Upper lobe of left lung (tissue), 4 donors: ENCODE measurements around the gene GIMAP5.

Experiments used
- EP300 ChIP-seq, 4 donors: sonication (generic); formaldehyde crosslinking; IDR thresholded peaks; one replicate each; pipeline ENCODE4 v1.5.1; 2017; ENCODE audit warnings: antibody characterized with exemption in 4 of 4, control low read depth in 2 of 4
- POLR2A ChIP-seq, 4 donors: fragments of 450-650 bp; IDR thresholded peaks; one replicate each; pipeline ENCODE4 v1.5.1; 2016 to 2017; ENCODE audit warnings: antibody characterized with exemption in 4 of 4, mild to moderate bottlenecking in 2 of 4
- POLR2AphosphoS5 ChIP-seq, 2 donors: sonication (generic); formaldehyde crosslinking; IDR thresholded peaks; one replicate each; pipeline ENCODE4 v1.5.1; 2017; ENCODE audit warnings: antibody characterized with exemption in 2 of 2
- TF ChIP-seq, protein P1 (sequence below), 6 experiments: fragments of 450-650 bp in 4 of 6; fragments of 200-600 bp in 2 of 6; sonication (generic) in 2 of 6; IDR thresholded peaks; one replicate each; pipeline ENCODE4 v1.5.1; 2016 to 2019; ENCODE audit warnings: antibody characterized with exemption in 6 of 6

DNA sequence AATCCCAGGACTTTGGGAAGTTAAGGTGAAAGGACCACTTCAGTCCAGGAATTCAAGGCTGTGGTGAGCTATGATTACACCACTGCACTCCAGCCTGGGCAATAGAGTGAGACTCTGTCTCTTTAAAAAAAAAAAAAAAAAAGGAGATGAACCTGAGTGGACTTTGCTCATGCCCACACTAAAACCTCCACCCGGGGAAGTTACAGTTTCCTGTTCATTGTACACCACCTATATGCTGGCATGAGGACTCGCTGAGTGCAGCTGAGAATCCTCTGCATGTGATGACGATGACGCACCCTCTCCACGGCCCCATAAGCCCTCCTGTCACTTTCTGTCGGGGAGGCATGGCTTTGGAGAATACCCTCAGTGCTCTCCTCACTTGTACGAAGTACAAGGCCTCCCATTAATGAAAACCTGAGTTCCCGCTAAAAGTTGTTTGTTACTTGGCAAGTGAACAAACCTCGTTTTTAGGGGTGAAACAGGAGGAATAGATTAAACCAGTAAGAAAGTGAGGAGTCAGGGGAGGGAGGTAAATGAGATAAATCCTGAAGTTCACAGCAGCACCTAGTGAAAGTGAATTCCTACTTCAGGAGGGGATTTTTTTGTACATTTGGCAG lies 47.0 kb downstream of the GIMAP5 start:
- TF ChIP-seq POLR2AphosphoS5 (IDR thresholded peaks at IDR 0.05) (no peak), POLR2A (IDR thresholded peaks at IDR 0.05) (no peak), EP300 (IDR thresholded peaks at IDR 0.05) (no peak)
- TF ChIP-seq, protein P1, sequence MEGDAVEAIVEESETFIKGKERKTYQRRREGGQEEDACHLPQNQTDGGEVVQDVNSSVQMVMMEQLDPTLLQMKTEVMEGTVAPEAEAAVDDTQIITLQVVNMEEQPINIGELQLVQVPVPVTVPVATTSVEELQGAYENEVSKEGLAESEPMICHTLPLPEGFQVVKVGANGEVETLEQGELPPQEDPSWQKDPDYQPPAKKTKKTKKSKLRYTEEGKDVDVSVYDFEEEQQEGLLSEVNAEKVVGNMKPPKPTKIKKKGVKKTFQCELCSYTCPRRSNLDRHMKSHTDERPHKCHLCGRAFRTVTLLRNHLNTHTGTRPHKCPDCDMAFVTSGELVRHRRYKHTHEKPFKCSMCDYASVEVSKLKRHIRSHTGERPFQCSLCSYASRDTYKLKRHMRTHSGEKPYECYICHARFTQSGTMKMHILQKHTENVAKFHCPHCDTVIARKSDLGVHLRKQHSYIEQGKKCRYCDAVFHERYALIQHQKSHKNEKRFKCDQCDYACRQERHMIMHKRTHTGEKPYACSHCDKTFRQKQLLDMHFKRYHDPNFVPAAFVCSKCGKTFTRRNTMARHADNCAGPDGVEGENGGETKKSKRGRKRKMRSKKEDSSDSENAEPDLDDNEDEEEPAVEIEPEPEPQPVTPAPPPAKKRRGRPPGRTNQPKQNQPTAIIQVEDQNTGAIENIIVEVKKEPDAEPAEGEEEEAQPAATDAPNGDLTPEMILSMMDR (IDR thresholded peaks at IDR 0.05): no peak
